Measurements from ENCODE around the gene CDC14A.

- TF ChIP-seq POLR2A (IDR thresholded peaks at IDR 0.05) (no peak), CTCF (IDR thresholded peaks at IDR 0.05) (no peak)
These were observed 2.7 kb downstream of the CDC14A start for GRCh38 chr1:100354971-100355394.

Data from tibial nerve (tissue), 3 donors.